GM12873 (cell line): ENCODE measurements around the gene RILPL1.
A peak's percentile ranks its signal among the peaks of the same experiment; 100 is the strongest.

Experiments used
- CTCF ChIP-seq: IDR thresholded peaks from 2 replicates; pipeline ENCODE4 v1.5.1; 2012; ENCODE audit warnings: low read depth, mild to moderate bottlenecking, moderate library complexity, low read length, control low read depth; ENCODE audit not compliant: insufficient read depth; ENCODE audit errors: missing control alignments

RILPL1 gene

GRCh38 chr12:123474485-123475245, 58.9 kb downstream of the RILPL1 start:
- TF ChIP-seq CTCF, result no peak

DNA sequence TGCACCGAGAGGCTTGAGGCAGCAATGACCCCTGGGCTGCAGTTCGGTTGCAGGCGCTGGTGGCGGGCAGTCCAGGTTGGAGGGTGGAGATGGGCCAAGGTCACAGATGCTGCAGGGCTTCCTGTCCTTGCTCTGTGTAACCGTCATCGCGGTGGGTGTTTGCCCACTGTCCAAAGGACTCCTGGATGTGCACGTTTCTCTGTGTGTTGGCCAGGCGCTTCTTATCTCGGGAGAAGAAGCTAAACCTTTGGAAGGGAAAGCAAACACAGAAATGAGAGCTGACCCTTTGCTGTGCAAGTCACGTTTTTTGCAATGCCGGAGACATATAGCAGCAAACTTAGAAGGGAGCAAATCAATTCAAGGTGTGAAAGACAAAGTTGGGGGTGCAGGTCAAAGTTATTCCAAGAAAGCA, 61.1 kb downstream of the RILPL1 start:
- no peak for TF ChIP-seq CTCF

GRCh38 chr12:123471374-123472068, 62.0 kb downstream of the RILPL1 start:
- TF ChIP-seq CTCF, result no peak

- TF ChIP-seq CTCF, result no peak
Observed at GRCh38 chr12:123469978-123470377, 63.5 kb downstream of the RILPL1 start.

- peak; percentile 59 for TF ChIP-seq CTCF
Observed at GRCh38 chr12:123468786-123469185, 64.7 kb downstream of the RILPL1 start.

DNA sequence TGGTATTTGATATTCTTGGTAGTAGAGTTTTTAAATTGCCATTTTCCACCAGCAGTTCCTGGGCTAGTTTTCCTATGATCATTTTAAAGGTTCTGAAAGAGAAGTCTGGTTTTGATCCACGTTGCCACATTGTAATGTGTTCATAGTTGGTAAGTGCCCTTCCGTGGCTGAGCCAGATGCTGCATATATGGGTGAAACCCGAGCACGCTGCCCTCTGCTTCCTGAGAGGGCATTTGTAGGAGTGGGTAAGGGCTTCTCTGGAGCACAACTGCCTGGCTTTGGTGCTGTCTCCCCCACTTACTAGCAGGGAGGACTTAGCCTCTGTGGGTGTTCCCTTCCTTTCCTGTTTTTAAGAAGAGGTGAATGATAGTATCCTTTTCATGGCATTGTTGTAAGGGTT, 68.4 kb downstream of the RILPL1 start:
- TF ChIP-seq CTCF, result no peak

- no peak for TF ChIP-seq CTCF
Observed at GRCh38 chr12:123457980-123458779, 75.3 kb downstream of the RILPL1 start, which contains the start of gene SNRNP35. TSS of gene SNRNP35 (plus strand) at chr12:123458139. CDS start at chr12:123465541, 7,402 bp downstream.
